ENCODE results near the gene DBNDD2. TPM values are rescaled to one million over a fixed set of nuclear protein-coding genes. Genes with fewer than 3 reads are reported as not detected.

The DBNDD2 gene, protein sequence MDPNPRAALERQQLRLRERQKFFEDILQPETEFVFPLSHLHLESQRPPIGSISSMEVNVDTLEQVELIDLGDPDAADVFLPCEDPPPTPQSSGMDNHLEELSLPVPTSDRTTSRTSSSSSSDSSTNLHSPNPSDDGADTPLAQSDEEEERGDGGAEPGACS
- total RNA-seq (2014; rRNA removed; shearing (Covaris generic)) = 10.1 and 16.8 TPM in 2 replicates
- polyA plus RNA-seq (2015; cell fraction: cytosol; rRNA removed) = 49.3 and 55.0 TPM in 2 replicates
- 19.1 and 22.4 TPM in 2 replicates for polyA plus RNA-seq (2015; cell fraction: nucleus; rRNA removed)

DNA sequence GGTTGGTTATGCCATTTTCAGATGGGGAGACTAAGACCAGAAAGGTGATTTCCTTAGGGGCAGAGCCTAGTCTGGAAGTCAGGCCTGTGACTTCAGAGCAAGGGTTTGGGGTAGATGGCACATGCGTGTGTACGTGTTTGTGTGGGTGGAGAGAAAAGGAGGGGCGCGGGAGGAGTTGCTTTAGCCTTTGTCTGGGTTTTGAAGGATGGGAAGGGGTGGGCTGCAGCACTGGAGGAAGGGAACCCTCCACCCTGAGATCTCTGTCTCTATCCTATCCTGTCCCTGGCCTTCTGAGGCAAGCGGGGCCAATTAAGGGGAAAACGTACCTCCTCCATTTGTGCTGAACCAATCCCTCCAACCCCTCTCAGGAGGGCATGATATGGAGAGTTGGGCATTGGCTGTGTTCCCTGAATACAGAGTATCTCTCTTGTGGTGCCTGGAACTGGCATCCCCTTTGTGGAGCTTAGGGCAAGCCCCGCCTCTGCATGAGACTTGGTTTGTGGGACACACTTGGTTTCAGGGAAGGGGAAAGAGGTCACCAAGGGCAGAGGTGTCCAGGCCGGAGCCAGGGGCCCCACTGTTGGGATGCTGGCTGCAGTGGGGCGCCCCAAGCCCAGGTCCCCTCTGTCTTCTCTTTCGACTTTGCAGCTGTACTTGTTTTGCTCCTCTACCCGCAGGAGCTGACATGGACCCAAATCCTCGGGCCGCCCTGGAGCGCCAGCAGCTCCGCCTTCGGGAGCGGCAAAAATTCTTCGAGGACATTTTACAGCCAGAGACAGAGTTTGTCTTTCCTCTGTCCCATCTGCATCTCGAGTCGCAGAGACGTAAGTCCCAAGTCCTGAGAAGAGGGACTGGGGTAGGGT lies at the start of gene DBNDD2:
Gene DBNDD2, plus strand, starts transcription at position 507 of the 863 bp plus-strand sequence. Its CDS starts 179 bp downstream, at position 686.
- no peak for DNase-seq (ENCODE audit: low read depth)

DNA sequence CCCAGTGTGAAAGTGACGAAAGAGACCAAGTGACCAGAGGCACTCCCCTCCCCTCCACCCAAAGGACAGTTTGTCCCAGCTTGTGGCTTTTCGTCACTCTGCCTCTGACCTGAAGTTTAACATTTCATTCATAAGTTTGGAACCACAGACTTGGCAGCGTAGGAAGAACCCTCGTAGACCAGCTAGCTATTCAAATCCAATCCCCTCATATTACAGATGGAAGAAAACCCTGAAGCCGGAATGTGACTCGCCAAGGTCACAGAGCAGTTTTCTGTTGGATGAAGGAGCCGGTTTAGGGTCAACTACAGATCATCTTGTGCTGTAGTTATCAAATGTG lies 49.1 kb upstream of the DBNDD2 start:
- DNase-seq (ENCODE audit: low read depth) = no peak

GRCh38 chr20:45359406-45360148 lies 48.5 kb upstream of the DBNDD2 start:
- peak; percentile 41 for DNase-seq (ENCODE audit: low read depth)

GRCh38 chr20:45361793-45362192 lies 46.3 kb upstream of the DBNDD2 start:
- DNase-seq (ENCODE audit: low read depth) = no peak

DNA sequence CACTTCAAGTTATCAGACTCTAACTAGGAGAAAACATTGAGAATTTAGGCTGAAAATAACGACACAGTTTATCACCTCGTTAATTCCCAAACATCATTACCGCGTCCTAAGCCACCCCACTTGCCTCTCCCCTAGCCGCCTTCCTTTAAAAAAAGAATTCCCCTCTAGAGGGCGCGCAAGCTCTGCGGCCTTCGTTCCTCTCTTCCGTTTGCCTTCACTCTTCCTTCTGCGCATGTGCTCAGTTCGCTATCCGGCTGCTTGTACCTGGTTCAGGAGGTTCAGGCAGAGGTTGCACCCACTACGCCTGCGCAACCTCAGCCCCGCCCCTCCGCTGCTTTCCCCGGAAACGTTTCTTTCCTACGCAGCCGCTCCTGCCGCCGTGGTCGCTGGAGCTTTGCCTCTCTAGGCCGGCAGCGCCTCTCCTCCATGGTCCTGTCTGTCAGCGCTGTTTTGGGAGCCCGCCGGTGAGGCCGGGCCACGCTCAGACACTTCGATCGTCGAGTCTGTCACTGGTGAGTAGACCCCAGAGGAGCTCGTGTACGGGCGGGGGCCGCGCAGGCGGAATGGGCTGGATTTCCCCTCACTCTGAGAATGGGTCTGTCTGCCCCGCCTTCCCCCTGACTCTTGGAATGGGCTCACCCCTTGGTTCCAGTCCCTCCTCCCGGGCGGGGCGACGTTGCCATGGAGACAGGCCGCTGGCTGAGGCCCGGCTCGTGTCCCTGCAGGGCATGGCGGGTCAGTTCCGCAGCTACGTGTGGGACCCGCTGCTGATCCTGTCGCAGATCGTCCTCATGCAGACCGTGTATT lies 45.1 kb upstream of the DBNDD2 start, which contains the start of gene SYS1:
Gene SYS1, plus strand, starts transcription at position 353 of the 807 bp plus-strand sequence. Its CDS starts 376 bp downstream, at position 729.
- peak; percentile 98 for DNase-seq (ENCODE audit: low read depth)

- DNase-seq (ENCODE audit: low read depth) = no peak
These were observed 44.2 kb upstream of the DBNDD2 start for GRCh38 chr20:45363611-45364492.

DNA sequence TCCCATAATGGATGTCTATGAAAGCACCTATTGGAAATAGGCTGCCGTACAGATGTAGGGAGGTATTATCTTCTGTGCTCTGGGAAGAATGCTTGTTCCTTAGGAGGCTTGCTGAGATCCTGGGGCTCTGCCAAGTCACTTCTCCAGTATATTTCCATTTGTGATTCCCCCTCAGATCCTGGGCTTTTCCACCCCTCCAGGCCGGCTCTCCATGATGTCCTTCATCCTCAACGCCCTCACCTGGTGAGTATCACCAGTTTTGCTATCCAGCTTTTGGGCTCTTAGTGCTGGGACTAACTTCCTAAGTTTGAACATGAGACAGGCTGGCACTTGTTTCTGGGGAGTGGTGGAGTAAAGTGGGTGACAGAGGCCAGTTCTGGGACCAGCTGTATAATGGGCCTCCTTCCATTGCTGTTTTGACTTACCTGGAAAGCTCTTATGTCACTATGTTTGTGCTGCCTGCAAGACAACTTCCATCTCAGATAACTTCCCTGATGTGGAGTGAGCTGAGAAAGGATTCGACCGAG lies 42.6 kb upstream of the DBNDD2 start:
- DNase-seq (ENCODE audit: low read depth) = no peak

GRCh38 chr20:45366192-45366591 lies 41.9 kb upstream of the DBNDD2 start:
- DNase-seq (ENCODE audit: low read depth) = no peak

- DNase-seq (ENCODE audit: low read depth) = no peak
These were observed 41.5 kb upstream of the DBNDD2 start for GRCh38 chr20:45366631-45367030.

- no peak for DNase-seq (ENCODE audit: low read depth)
These were observed 41.0 kb upstream of the DBNDD2 start for GRCh38 chr20:45367126-45367525.

DNA sequence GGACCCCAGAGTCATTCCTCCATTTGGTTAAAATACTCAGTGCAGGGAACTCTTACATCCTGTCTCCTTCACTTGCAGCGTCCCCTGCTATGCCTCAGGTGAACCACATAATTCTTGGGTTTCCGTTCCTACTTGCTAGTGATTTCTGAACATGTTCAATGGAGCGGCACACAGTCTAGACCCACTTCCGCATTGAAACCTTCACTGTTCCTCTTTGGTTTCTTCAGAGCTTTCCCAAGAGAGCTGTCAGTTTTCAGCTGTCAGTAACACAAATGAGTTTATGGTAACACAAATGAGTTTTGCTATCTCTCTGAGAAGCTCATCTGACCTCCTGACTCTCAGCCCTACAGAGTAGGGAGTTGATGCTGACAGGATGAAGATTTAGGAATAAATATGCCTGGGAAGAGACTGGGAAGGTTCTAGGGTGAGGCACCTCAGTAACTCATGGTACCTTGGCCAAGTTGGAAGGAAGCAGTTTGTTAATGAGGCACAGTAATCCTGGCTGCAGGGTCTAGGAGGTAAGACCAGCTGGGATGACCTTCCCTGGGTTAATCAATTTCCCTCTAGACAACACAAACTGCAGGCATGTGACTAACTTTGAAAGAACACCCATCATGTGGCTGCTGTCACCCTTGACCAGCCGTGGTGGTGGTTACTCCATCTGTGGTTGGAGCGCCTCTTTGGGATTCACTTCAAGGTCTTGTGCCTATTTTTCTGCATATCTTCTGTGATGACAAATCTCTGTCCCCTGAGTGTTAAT lies 39.7 kb upstream of the DBNDD2 start:
- DNase-seq (ENCODE audit: low read depth) = no peak

- no peak for DNase-seq (ENCODE audit: low read depth)
These were observed 37.4 kb upstream of the DBNDD2 start for GRCh38 chr20:45370571-45371160.

DNA sequence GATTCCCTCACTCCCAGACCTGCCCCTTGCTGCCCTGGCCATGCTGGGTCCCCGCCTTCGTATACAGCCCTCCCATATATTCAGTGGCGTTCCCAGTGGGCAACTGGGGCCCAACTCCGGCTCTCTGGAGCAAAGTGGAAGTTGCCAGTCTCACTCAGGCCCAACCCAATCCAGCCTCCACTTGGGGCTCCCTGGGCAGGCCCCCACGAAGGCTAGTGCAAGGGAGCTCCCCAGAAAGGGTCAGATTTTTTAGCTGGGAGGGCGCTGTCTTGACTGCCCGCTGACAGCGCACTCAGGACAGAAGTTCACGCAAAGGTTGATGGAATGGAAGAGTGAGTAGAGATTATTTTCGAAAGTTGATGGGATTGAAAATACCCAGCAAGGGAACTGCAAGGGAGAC lies 35.8 kb upstream of the DBNDD2 start:
- no peak for DNase-seq (ENCODE audit: low read depth)

- DNase-seq (ENCODE audit: low read depth) = no peak
These were observed 35.3 kb upstream of the DBNDD2 start for GRCh38 chr20:45372646-45373352.

DNA sequence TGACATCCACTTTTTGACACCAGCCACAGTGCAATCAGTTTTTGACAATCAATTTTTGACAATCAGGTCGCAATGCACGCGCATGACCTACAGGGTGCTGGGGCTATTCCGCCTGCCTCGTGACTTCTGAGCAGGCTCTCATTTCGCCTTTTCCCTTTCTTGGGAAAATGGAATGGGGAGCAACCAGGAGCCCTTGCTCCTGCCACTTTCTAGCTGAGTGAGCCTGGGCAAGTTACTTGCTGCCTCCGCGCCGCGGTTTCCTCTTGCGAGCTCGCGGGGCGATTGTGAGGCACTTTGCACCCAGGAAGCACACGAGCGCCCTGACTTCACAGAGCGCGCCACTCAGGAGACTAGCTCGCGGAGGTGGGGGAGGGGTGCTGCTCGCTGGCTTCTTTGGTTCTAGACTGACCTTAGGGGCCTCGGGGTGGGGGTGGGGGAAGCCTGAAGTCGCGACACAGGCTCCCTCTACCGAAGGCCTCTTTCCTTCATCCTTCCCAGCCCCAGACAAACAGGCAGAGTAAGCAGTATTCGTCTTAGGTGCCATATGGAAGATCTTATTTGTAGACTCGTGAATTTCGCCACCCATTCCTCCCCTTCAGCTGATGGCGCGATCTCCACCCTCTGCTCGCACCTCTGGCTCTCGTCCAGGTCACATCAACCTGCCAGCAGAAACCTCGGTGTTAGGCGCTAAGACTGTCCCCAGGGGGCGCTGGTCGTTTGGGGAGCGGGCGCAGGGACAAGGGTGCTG lies 34.6 kb upstream of the DBNDD2 start:
- peak; percentile 43 for DNase-seq (ENCODE audit: low read depth)

GRCh38 chr20:45374101-45374467 lies 34.0 kb upstream of the DBNDD2 start:
- no peak for DNase-seq (ENCODE audit: low read depth)

- DNase-seq (ENCODE audit: low read depth) = no peak
These were observed 33.1 kb upstream of the DBNDD2 start for GRCh38 chr20:45374966-45375365.

All from HT1080 (cell line).